OCI-LY7 (cell line): ENCODE results near the gene ANGPT4. TPM values are rescaled to one million over a fixed set of nuclear protein-coding genes. Genes with fewer than 3 reads are reported as not detected.

Experiments used
- BruUV-seq: library from RNA; stranded (reverse); fragments of 400-500 nt; replicated peaks from 2 replicates; lab custom pipeline; 2021; lab: Mats Ljungman, UMichigan
- CTCF ChIA-PET: fragments of 300-600 bp; sonication (Branson Sonifier 250); formaldehyde crosslinking; loops from one replicate; lab custom pipeline; 2022; ENCODE audit warnings: antibody characterized with exemption; ENCODE audit not compliant: unreplicated experiment; lab: Charles Lee
- POLR2A ChIA-PET: fragments of 300-600 bp; sonication (Branson Sonifier 250); formaldehyde crosslinking; loops from one replicate; lab custom pipeline; 2022; ENCODE audit warnings: antibody characterized with exemption; lab: Charles Lee
- DNase-seq: peaks from one replicate; pipeline ENCODE4 v3.0.0-alpha.2; 2015; ENCODE audit warnings: low spot score
- H2AFZ ChIP-seq: fragments of 200-600 bp; sonication (generic), shearing (Covaris generic); 2 replicates; pipeline ENCODE4 v1.6.1; 2014; ENCODE audit warnings: mild to moderate bottlenecking, antibody characterized with exemption, low read length, moderate library complexity
- H3K27ac ChIP-seq: fragments of 200-600 bp; sonication (generic); 2 replicates; pipeline ENCODE4 v1.5.1; 2014; ENCODE audit warnings: mixed run types, low read depth, mild to moderate bottlenecking, moderate library complexity, low read length, inconsistent platforms; ENCODE audit not compliant: poor library complexity, severe bottlenecking
- H3K36me3 ChIP-seq: fragments of 200-600 bp; sonication (generic); 2 replicates; pipeline ENCODE4 v1.6.1; 2014; ENCODE audit warnings: mild to moderate bottlenecking, antibody characterized with exemption, low read length, moderate library complexity, mixed read lengths; ENCODE audit not compliant: insufficient read depth
- H3K4me1 ChIP-seq: fragments of 200-600 bp; sonication (generic); 2 replicates; pipeline ENCODE4 v1.5.1; 2014; ENCODE audit warnings: mild to moderate bottlenecking, low read length; ENCODE audit not compliant: insufficient read depth, poor library complexity, severe bottlenecking
- H3K4me2 ChIP-seq: fragments of 200-600 bp; sonication (generic); 2 replicates; pipeline ENCODE4 v1.6.1; 2014; ENCODE audit warnings: mild to moderate bottlenecking, low read length
- H3K4me3 ChIP-seq: fragments of 200-600 bp; sonication (generic); 2 replicates; pipeline ENCODE4 v1.5.1; 2014; ENCODE audit warnings: mild to moderate bottlenecking, low read depth, low read length; ENCODE audit not compliant: poor library complexity, severe bottlenecking
- H3K79me2 ChIP-seq: fragments of 200-600 bp; sonication (generic); 2 replicates; pipeline ENCODE4 v1.6.1; 2016; ENCODE audit warnings: low read depth, mild to moderate bottlenecking, low read length, moderate library complexity, mixed read lengths; ENCODE audit not compliant: insufficient read depth
- H3K9me2 ChIP-seq: fragments of 200-600 bp; sonication (generic); 2 replicates; pipeline ENCODE4 v1.6.1; 2016; ENCODE audit warnings: mild to moderate bottlenecking, low read length, mixed read lengths; ENCODE audit not compliant: insufficient read depth
- H3K9me3 ChIP-seq: fragments of 200-600 bp; sonication (generic); 2 replicates; pipeline ENCODE4 v1.6.1; 2014; ENCODE audit warnings: mild to moderate bottlenecking, mixed run types, low read length, mixed read lengths
- H4K20me1 ChIP-seq: fragments of 200-600 bp; sonication (generic); 2 replicates; pipeline ENCODE4 v1.6.1; 2014; ENCODE audit warnings: mild to moderate bottlenecking, antibody characterized with exemption, low read length, moderate library complexity, mixed read lengths; ENCODE audit not compliant: insufficient read depth
- EZH2phosphoT487 ChIP-seq: fragments of 200-600 bp; sonication (generic); IDR thresholded peaks from 2 replicates; pipeline ENCODE4 v1.6.1; 2018; ENCODE audit warnings: low read depth, borderline replicate concordance, mild to moderate bottlenecking, mixed run types, antibody characterized with exemption, low read length, moderate library complexity, mixed read lengths
- intact Hi-C: fragments of 100-400 bp; cut with micrococcal nuclease; formaldehyde crosslinking; loops from one replicate; pipeline ENCODE4 v1.10.0; 2022; ENCODE audit not compliant: unreplicated experiment
- total RNA-seq, 2 experiments: library from RNA; depleted of rRNA in 1 of 2; stranded (reverse); fragments of >200 nt in 1 of 2; shearing (Covaris generic) in 1 of 2; gene quantifications; 2 replicates each; pipeline ENCODE4 v1.2.3, GENCODE V29; 2014 to 2022
- TF ChIP-seq, protein P1 (sequence below): fragments of 200-600 bp; sonication (generic); conservative IDR thresholded peaks from 2 replicates; pipeline ENCODE4 v1.5.1; 2014; ENCODE audit warnings: mild to moderate bottlenecking, antibody characterized with exemption, low read length, moderate library complexity, mixed read lengths

The ANGPT4 gene
- total RNA-seq, 2 experiments from 2014 or later: not detected

DNA sequence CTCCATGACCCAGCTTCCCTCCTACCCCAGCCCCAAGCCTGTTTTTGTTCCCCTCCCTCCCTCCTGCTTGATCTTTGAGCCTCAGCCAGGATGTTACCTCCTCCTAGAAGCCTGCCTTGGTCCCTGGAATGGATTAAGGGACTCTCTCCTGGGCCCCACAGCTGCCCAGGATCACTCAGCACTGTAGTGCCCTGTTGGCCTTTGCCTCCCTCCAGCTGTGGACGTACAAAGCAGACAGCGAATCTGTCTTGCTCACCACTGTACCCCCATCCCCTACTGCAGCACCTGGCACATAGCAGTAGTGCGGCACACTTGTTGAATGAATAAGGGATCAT is 94.4 kb downstream of the ANGPT4 start:
- CTCF ChIA-PET: no interaction called here
- BruUV-seq: no TSS peak
- TF ChIP-seq, protein P1, sequence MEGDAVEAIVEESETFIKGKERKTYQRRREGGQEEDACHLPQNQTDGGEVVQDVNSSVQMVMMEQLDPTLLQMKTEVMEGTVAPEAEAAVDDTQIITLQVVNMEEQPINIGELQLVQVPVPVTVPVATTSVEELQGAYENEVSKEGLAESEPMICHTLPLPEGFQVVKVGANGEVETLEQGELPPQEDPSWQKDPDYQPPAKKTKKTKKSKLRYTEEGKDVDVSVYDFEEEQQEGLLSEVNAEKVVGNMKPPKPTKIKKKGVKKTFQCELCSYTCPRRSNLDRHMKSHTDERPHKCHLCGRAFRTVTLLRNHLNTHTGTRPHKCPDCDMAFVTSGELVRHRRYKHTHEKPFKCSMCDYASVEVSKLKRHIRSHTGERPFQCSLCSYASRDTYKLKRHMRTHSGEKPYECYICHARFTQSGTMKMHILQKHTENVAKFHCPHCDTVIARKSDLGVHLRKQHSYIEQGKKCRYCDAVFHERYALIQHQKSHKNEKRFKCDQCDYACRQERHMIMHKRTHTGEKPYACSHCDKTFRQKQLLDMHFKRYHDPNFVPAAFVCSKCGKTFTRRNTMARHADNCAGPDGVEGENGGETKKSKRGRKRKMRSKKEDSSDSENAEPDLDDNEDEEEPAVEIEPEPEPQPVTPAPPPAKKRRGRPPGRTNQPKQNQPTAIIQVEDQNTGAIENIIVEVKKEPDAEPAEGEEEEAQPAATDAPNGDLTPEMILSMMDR: no peak
- TF ChIP-seq EZH2phosphoT487: no peak
- POLR2A ChIA-PET: interaction anchor here (0.7 kb wide), 1 partner anchor 11 kb away, joined by 3 read pairs; no protein-coding TSS in a partner anchor
- no peaks in the 10 kb centered on the region for H3K36me3 ChIP-seq
- no peak overlapping the region for H3K4me2 ChIP-seq
- H3K9me2 ChIP-seq: no peaks in the 10 kb centered on the region
- H3K9me3 ChIP-seq: no peaks in the 10 kb centered on the region
- H3K79me2 ChIP-seq: no peaks in the 10 kb centered on the region
- intact Hi-C loops: no loop called here
- H2AFZ ChIP-seq: no peak overlapping the region
- H3K4me3 ChIP-seq: no peak overlapping the region
- H3K27ac ChIP-seq: no peak overlapping the region
- peaks cover 10% of the 10 kb centered on the region for H3K4me1 ChIP-seq
- no peak for DNase-seq
- H4K20me1 ChIP-seq: no peaks in the 10 kb centered on the region

DNA sequence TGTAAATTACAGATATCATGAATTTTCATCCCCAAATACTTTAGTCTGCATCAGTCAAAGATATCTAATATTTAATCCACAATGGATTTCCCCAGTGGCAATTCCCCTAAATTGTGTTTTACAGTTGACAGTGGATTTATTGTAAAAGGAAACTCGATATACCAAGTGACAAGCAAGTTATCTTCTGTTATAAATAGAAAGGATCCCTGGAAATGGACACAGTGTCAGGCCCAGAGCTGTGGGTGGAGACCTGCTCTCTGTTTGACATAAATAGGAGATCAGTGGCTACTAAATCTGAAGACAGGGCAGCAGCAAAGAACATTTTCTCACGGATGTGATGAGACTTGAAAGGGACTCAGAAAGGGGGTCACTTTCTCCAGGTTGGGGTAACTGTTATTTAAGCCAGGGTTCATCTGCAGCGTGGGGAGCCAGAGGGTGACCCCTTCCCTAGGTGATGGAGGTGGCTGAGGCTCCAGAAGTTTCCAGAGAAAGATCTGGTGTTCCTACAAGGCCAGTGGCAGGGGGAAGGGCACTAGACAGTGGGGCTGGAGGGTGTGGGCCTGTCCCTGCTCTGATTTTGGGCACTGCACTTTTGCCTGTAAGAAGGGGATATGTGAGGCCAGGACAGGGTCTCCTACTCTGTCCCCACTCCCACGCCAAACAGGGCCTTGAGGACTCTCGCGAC is 94.9 kb downstream of the ANGPT4 start:
- H3K4me2 ChIP-seq: no peak overlapping the region
- no peaks in the 10 kb centered on the region for H3K36me3 ChIP-seq
- DNase-seq: no peak
- no peak overlapping the region for H2AFZ ChIP-seq
- no peaks in the 10 kb centered on the region for H4K20me1 ChIP-seq
- ChIA-PET POLR2A (no interaction called here), CTCF (interaction anchor here (0.6 kb wide), 1 partner anchor 496 kb away, joined by 3 read pairs; no protein-coding TSS in a partner anchor)
- no peaks in the 10 kb centered on the region for H3K79me2 ChIP-seq
- intact Hi-C loops: no loop called here
- H3K9me3 ChIP-seq: no peaks in the 10 kb centered on the region
- peaks cover 10% of the 10 kb centered on the region for H3K4me1 ChIP-seq
- no peak overlapping the region for H3K4me3 ChIP-seq
- H3K27ac ChIP-seq: no peak overlapping the region
- TF ChIP-seq EZH2phosphoT487: no peak
- H3K9me2 ChIP-seq: no peaks in the 10 kb centered on the region
- no TSS peak for BruUV-seq

DNA sequence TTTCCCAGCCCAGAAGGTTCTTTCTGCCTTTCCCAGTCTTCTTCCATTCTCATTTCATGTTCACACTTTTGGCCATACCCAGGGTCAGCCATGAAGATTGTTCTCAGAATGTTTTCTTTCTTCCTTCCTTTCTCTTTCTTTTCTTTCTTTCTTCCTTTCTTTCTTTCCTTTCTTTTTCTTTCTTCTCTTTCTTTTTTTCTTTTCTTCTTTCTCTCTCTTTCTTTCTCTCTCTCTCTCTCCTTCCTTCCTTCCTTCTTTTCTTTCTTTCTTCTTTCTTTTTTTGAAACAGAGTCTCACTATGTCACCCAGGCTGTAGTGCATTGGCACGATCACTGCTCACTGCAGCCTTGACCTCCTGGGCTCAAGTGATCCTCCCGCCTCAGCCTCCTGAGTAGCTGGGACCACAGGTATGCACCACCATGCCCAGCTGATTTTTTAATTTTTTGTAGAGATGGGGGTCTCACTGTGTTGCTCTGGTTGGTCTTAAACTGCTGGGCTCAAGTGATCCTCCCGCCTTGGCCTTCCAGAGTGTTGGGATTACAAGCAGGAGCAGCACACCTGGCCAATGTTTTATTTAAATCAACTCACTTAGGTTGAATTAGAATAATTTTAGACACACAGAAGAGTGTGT is 95.7 kb downstream of the ANGPT4 start:
- Histone ChIP-seq H3K36me3 (no peaks in the 10 kb centered on the region), H3K4me3 (no peak overlapping the region), H3K79me2 (no peaks in the 10 kb centered on the region), H2AFZ (no peak overlapping the region), H4K20me1 (no peaks in the 10 kb centered on the region), H3K9me3 (no peaks in the 10 kb centered on the region), H3K27ac (no peak overlapping the region), H3K4me1 (peaks cover 10% of the 10 kb centered on the region), H3K9me2 (no peaks in the 10 kb centered on the region), H3K4me2 (no peak overlapping the region)
- no TSS peak for BruUV-seq
- TF ChIP-seq, protein P1: no peak
- TF ChIP-seq EZH2phosphoT487: no peak
- ChIA-PET POLR2A (no interaction called here), CTCF (interaction anchor here (0.6 kb wide), 1 partner anchor 497 kb away, joined by 3 read pairs; no protein-coding TSS in a partner anchor)
- DNase-seq: no peak
- intact Hi-C loops: no loop called here

Other genes starting within 250 kb of the ANGPT4 start
- not detected in 2 replicates for gene SCRT2, start 240.5 kb downstream of the ANGPT4 start, total RNA-seq (2014; rRNA removed; shearing (Covaris generic))
- gene SCRT2, start 240.5 kb downstream of the ANGPT4 start, total RNA-seq (2022): not detected in 2 replicates
- not detected in 2 replicates for gene SLC52A3, start 147.8 kb downstream of the ANGPT4 start, total RNA-seq (2014; rRNA removed; shearing (Covaris generic))
- gene SLC52A3, start 147.8 kb downstream of the ANGPT4 start, total RNA-seq (2022): not detected in 2 replicates
- gene FAM110A, start 82.6 kb downstream of the ANGPT4 start, total RNA-seq (2014; rRNA removed; shearing (Covaris generic)): 15.9 and 16.2 TPM in 2 replicates
- 28.2 and 36.4 TPM in 2 replicates for gene FAM110A, start 82.6 kb downstream of the ANGPT4 start, total RNA-seq (2022)
- gene RSPO4, start 86.0 kb upstream of the ANGPT4 start, total RNA-seq (2014; rRNA removed; shearing (Covaris generic)): not detected in 2 replicates
- gene RSPO4, start 86.0 kb upstream of the ANGPT4 start, total RNA-seq (2022): not detected in 2 replicates
- 31.7 and 34.7 TPM in 2 replicates for gene PSMF1, start 202.3 kb upstream of the ANGPT4 start, total RNA-seq (2014; rRNA removed; shearing (Covaris generic))
- 118 and 132 TPM in 2 replicates for gene PSMF1, start 202.3 kb upstream of the ANGPT4 start, total RNA-seq (2022)